Activated CD4-positive, alpha-beta T cell treated with anti-CD3 and anti-CD28 coated beads, Interleukin-2, Interleukin-6, amounts not matched to agents 100 ng/mL and 50 ng/mL, durations not matched to agents 16 hours and 8 hours (primary cell): ENCODE data around the gene ADRB1.

Source experiments
- DNase-seq: peaks from one replicate; pipeline ENCODE4 v3.0.0-alpha.2; 2020

The ADRB1 gene

GRCh38 chr10:114043532-114044246 is at the start of gene ADRB1:
TSS of gene ADRB1 (plus strand) at chr10:114043866. CDS start at chr10:114044133, 267 bp downstream.
- DNase-seq: peak; percentile 24

- DNase-seq: no peak
These were observed 48.5 kb upstream of the ADRB1 start for GRCh38 chr10:113995201-113995600.

GRCh38 chr10:113997428-113997827 is 46.2 kb upstream of the ADRB1 start:
- DNase-seq: no peak

GRCh38 chr10:113999531-113999930 is 44.1 kb upstream of the ADRB1 start:
- no peak for DNase-seq

- DNase-seq: no peak
These were observed 43.1 kb upstream of the ADRB1 start for GRCh38 chr10:114000457-114001010.

GRCh38 chr10:114002422-114002821 is 41.2 kb upstream of the ADRB1 start:
- DNase-seq: no peak

- no peak for DNase-seq
These were observed 40.3 kb upstream of the ADRB1 start for GRCh38 chr10:114003161-114003941.

GRCh38 chr10:114009281-114009996 is 34.2 kb upstream of the ADRB1 start:
- no peak for DNase-seq

- DNase-seq: no peak
These were observed 33.4 kb upstream of the ADRB1 start for GRCh38 chr10:114010316-114010715.

- DNase-seq: no peak
These were observed 31.0 kb upstream of the ADRB1 start for GRCh38 chr10:114012650-114013049.

GRCh38 chr10:114015708-114016107 is 28.0 kb upstream of the ADRB1 start:
- no peak for DNase-seq

GRCh38 chr10:114017271-114017670 is 26.4 kb upstream of the ADRB1 start:
- no peak for DNase-seq

GRCh38 chr10:114017873-114018272 is 25.8 kb upstream of the ADRB1 start:
- no peak for DNase-seq

GRCh38 chr10:114019226-114019625 is 24.4 kb upstream of the ADRB1 start:
- DNase-seq: no peak

- no peak for DNase-seq
These were observed 22.5 kb upstream of the ADRB1 start for GRCh38 chr10:114021154-114021553.

GRCh38 chr10:114021717-114022680 is 21.7 kb upstream of the ADRB1 start:
- DNase-seq: no peak

GRCh38 chr10:114022766-114023597 is 20.7 kb upstream of the ADRB1 start:
- DNase-seq: no peak

GRCh38 chr10:114024876-114025610 is 18.6 kb upstream of the ADRB1 start:
- peak; percentile 36 for DNase-seq

- no peak for DNase-seq
These were observed 18.0 kb upstream of the ADRB1 start for GRCh38 chr10:114025611-114026130.
